GM12872 (cell line): ENCODE results near the gene TNNI3K.

ENCODE experiments used
- TF ChIP-seq, protein P1 (sequence below): IDR thresholded peaks from 3 replicates; pipeline ENCODE4 v1.5.1; 2011; ENCODE audit warnings: low read depth, mild to moderate bottlenecking, low read length, moderate library complexity; ENCODE audit not compliant: insufficient read depth

The TNNI3K gene

DNA sequence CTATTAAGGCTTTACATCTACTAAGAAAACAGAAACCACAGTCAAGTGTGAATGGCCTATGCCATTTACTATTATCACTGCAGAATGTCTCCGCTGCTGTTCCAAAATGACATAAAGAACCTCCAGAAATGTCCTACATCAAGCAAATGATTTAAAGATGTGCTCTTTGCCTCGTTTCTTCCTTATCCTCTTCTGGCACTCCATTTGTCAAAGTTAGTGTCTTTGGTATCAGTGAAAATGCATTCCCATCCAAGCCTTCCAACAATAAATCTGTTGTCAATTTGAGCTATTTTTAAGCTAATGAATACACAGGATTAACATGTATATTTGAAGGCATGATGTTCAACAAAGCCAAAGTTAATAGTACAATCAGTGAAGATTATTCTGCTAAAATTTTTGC is 171.6 kb downstream of the TNNI3K start:
- TF ChIP-seq, protein P1, sequence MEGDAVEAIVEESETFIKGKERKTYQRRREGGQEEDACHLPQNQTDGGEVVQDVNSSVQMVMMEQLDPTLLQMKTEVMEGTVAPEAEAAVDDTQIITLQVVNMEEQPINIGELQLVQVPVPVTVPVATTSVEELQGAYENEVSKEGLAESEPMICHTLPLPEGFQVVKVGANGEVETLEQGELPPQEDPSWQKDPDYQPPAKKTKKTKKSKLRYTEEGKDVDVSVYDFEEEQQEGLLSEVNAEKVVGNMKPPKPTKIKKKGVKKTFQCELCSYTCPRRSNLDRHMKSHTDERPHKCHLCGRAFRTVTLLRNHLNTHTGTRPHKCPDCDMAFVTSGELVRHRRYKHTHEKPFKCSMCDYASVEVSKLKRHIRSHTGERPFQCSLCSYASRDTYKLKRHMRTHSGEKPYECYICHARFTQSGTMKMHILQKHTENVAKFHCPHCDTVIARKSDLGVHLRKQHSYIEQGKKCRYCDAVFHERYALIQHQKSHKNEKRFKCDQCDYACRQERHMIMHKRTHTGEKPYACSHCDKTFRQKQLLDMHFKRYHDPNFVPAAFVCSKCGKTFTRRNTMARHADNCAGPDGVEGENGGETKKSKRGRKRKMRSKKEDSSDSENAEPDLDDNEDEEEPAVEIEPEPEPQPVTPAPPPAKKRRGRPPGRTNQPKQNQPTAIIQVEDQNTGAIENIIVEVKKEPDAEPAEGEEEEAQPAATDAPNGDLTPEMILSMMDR = no peak

DNA sequence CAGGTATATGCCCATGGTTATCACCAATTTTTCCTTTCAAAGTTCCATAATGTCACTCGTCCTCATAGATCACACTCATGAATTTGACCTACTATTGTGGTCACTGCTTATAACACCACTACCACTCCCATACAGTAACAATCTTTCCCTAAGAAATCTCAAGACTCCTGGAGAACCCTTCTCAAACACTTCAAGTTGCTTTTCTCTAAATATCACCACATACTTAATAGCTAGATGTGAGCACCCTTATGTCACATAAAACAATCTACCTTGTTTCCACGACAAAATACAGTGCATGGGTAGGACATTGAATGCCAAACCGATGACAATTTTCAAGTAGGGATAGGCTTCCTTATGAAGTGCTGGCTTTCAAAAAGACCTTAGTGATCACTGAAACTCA is 172.7 kb downstream of the TNNI3K start:
- TF ChIP-seq, protein P1 = no peak

DNA sequence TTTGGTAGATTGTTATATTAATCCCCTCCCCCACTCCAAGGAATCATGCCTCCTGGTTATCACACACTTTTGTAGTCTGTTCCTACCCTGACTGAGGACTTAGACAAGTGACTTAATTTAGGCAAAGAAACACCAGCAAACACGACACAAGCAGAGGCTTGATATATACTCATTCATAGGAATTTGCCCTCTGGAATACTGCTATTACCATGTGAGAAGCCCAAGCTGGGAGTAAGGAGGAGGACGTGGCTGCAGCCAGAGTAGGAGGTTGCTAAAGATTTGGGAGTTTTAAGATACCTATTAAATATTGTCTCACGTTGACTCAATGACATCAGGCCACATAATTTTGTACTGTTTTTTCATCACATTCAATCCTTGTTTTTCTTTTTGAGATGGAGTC is 177.1 kb downstream of the TNNI3K start:
- TF ChIP-seq, protein P1 = no peak

DNA sequence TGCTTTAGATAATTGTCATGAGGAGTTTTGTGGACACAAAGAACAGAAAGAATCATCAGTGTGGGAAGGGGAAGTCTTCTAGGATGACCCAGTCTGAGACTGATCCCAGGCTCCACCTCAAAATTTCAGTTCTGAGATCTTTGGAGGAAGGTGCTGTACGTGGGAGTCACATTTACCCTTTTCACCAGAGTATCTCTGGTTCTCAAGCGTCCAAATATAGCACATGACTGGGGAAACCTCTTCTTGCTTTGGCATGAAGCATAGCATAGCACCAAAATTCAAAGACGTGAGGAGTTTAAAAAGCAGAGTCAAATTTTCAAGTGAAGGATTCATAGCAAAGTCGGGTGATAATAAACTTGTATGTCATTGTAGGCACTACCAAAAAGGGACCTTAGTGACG is 180.7 kb downstream of the TNNI3K start:
- TF ChIP-seq, protein P1 = no peak

DNA sequence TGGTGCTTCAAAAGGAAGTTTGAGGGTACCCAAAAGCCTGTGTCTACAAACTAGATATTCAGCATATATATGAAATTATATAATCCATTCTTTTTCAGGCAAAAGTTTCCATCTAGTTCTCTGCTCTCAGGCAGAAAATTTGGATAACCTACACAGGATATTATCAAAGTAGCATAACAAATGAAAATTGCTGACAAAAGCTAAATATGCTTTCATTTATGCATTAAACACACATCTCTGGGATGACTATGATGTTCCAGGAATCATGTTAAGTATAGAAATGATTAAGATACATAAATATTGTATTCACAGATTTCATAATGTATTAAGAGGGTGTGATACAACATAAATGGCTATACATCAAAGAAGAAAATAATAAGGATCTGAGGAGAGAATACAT is 184.4 kb downstream of the TNNI3K start:
- TF ChIP-seq, protein P1 = no peak

DNA sequence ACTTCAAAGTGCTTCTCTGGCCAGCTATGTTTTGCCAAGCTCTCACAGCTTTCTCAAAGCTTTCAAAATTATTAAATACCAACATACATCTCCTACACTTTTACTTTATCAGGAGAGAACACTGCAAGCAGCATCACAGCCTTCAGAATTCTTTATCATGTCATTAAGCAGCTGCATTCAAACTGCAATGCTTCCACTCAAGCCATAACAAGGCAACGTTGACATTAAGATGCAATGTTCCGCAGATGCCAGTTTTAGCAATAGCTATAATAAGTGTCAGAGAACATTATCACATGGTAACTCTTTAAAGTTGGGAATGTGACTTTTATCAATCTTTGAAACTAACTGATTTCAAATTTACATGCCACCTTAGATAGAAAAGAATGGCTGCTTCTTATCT is 185.3 kb downstream of the TNNI3K start:
- TF ChIP-seq, protein P1 = no peak

DNA sequence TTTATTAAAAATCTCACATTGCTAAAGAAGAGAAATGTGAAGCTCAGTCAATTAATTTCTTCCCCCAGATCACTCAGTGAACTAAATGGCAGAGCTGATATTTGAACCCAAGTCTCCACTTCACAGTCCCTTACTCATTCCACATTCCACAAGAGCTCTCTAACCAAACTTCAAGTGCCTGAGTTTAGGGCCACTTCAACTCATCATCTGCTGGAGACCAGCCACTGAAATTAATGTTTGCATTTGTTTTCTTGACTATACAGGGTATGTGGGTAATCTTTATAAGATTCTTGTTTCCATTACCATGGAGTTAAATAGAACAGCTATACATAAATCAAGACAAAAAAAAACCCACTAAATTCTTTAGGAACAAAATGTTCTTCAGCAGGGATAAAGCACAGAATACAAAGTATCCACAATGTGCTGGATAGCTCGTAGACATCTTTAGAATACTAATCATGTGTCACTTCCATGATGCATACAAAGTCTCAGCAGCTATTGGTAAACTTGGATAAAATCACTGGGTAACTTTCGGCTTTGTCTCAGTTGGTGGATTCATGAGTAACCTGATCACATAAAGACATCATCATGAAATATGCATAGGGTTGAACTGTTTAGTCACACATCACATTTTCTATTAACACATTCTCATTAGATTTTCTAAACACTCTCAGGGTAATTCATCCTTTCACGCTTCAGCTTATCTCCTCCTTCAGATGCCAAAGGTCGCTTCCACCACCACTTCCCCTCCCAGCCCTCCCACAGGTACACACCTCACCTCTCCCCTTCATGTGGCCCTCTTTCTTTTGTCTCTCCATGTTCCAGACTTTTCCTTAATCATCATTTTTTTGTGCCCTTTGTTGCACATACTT is 187.5 kb downstream of the TNNI3K start:
- TF ChIP-seq, protein P1 = no peak
